C4-2B (cell line): ENCODE measurements around the gene NUP205.

Experiments
- CTCF ChIP-seq: fragments of 450-650 bp; conservative IDR thresholded peaks from 2 replicates; pipeline ENCODE4 v1.5.1; 2017; ENCODE audit warnings: mild to moderate bottlenecking
- ZFX ChIP-seq: fragments of 450-650 bp; IDR thresholded peaks from 2 replicates; pipeline ENCODE4 v1.6.1; 2017

GRCh38 chr7:135620447-135620846, 62.7 kb downstream of the NUP205 start:
- no peak for TF ChIP-seq CTCF
- no peak for TF ChIP-seq ZFX
